Muscle layer of colon (tissue), 2 donors: Measurements from ENCODE around the gene CDKAL1.

ENCODE experiments used
- H3K27ac ChIP-seq: one replicate; pipeline ENCODE4 v1.7.0; 2013; ENCODE audit warnings: low read depth, mild to moderate bottlenecking, low read length, moderate library complexity
- H3K27me3 ChIP-seq, 2 donors: one replicate each; pipeline ENCODE4 v1.7.0; 2013; ENCODE audit warnings: low read length in 2 of 2, mild to moderate bottlenecking in 2 of 2; ENCODE audit not compliant: insufficient read depth in 2 of 2, control insufficient read depth in 1 of 2
- H3K36me3 ChIP-seq: one replicate; pipeline ENCODE4 v1.7.0; 2013; ENCODE audit warnings: mild to moderate bottlenecking, low read length; ENCODE audit not compliant: insufficient read depth
- H3K4me1 ChIP-seq: one replicate; pipeline ENCODE4 v1.7.0; 2013; ENCODE audit warnings: mild to moderate bottlenecking, low read length; ENCODE audit not compliant: insufficient read depth
- H3K4me3 ChIP-seq, 2 donors: one replicate each; pipeline ENCODE4 v1.7.0; 2013; ENCODE audit warnings: low read length in 2 of 2, low read depth in 1 of 2, mild to moderate bottlenecking in 1 of 2, moderate library complexity in 1 of 2
- H3K9ac ChIP-seq: one replicate; pipeline ENCODE4 v1.7.0; 2013; ENCODE audit warnings: low read length
- H3K9me3 ChIP-seq: one replicate; pipeline ENCODE4 v1.7.0; 2013; ENCODE audit warnings: mild to moderate bottlenecking, low read length
- donor health status: abdominal sarcoma.
- donor health status: Adenocarcinoma of cecum.

CDKAL1 gene

DNA sequence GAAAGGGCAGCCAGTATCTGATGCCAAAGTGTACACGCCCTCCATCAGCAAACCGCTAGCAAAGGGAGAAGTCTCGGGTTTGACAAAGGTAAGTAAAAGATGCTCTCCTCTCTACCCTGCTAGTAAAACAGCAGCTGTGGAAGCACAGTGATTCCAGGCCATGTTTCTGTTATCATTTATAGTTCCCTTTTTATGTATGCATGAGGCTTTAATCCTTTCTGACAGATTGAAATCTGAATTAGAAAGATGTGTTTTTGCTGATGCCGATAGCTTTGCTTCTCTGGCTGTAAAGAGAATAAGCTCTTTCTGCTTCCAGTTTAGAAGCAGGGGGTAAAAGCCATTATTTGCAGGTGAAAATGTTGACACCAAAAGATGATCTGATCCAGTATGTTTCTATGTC, 666.9 kb downstream of the CDKAL1 start:
- Histone ChIP-seq H3K9ac (no peak overlapping the region), H3K4me1 (peaks cover 3% of the 10 kb centered on the region), H3K27ac (no peak overlapping the region), H3K36me3 (no peaks in the 10 kb centered on the region), H3K27me3 (no peaks in the 10 kb centered on the region), H3K4me3 (no peak overlapping the region), H3K9me3 (no peaks in the 10 kb centered on the region)

DNA sequence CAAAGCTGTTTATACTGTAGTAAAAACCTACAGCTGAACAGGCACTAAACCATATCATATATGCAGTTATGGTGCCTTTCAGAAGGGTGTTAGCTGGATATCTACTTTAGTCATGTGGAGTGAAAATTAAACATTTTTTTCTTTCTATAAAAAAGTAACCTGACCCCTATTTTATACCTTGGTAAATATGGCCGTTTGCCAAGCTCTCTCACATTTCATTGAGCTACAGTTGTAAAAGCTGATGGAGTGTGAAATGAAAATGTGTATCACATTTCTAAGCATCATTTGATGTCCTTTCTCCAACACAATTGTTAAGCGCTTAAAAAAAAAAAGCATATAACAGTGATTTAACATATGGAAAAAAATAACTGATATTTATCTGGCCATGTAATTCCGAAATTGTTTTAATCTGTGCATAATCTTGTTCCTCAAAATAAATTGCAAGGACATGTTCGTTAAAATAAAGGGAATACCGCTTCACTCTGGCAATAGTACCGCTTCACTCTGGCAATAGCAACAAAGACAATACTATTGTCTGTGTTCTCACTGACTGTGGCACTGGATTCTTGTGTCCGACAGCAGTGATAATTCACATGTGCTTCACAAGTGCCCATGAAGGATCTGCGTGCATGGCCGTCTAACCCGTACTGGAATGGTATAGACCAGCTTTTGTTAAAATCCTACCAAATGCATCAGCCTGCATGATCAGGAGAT, 667.5 kb downstream of the CDKAL1 start:
- H3K4me1 ChIP-seq: no peaks in the 10 kb centered on the region
- no peaks in the 10 kb centered on the region for H3K36me3 ChIP-seq
- no peak overlapping the region for H3K9ac ChIP-seq
- no peaks in the 10 kb centered on the region for H3K9me3 ChIP-seq
- no peak overlapping the region for H3K27ac ChIP-seq
- no peaks in the 10 kb centered on the region for H3K27me3 ChIP-seq
- no peak overlapping the region for H3K4me3 ChIP-seq

DNA sequence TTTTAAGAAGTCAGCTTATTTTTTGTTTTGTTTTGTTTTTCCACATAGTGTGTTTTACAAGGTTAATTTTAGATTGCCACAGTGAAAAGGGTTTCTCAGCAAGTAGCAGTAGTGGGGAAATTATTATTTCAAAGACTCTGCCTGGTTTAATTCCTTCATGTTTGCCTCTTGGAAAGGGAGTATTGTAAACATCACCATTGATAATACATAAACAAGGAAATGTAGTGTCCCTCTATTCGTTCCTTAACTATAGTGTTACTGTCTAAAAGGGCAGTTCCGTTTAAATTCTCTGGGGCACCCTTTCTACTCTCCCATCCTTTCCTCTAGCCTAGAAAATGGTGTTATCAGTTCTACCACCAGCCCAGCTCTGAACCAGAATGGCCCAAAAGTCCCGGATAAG, 668.3 kb downstream of the CDKAL1 start:
- Histone ChIP-seq H3K27me3 (no peaks in the 10 kb centered on the region), H3K4me1 (no peaks in the 10 kb centered on the region), H3K36me3 (no peaks in the 10 kb centered on the region), H3K4me3 (no peak overlapping the region), H3K9ac (no peak overlapping the region), H3K9me3 (no peaks in the 10 kb centered on the region), H3K27ac (no peak overlapping the region)

DNA sequence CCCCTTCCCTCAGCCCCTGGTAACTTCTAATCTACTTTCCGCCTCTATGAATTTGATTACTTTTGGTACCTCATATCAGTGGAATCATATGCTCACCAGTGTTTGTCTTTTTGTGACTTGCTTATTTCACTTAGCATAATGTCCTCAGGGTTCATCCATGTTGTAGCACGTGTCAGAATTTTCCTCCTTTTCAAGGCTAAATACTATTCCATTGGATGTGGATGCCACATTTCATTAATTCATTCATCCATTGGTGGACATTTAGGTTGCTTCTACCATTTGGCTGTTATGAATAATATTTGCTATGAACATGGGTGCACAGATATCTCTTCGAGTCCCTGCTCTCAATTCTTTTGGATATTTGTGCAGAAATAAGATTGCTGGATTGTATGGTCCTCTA, 670.7 kb downstream of the CDKAL1 start:
- Histone ChIP-seq H3K36me3 (no peaks in the 10 kb centered on the region), H3K4me1 (no peaks in the 10 kb centered on the region), H3K9me3 (no peaks in the 10 kb centered on the region), H3K4me3 (no peak overlapping the region), H3K27ac (no peak overlapping the region), H3K9ac (no peak overlapping the region), H3K27me3 (no peaks in the 10 kb centered on the region)

DNA sequence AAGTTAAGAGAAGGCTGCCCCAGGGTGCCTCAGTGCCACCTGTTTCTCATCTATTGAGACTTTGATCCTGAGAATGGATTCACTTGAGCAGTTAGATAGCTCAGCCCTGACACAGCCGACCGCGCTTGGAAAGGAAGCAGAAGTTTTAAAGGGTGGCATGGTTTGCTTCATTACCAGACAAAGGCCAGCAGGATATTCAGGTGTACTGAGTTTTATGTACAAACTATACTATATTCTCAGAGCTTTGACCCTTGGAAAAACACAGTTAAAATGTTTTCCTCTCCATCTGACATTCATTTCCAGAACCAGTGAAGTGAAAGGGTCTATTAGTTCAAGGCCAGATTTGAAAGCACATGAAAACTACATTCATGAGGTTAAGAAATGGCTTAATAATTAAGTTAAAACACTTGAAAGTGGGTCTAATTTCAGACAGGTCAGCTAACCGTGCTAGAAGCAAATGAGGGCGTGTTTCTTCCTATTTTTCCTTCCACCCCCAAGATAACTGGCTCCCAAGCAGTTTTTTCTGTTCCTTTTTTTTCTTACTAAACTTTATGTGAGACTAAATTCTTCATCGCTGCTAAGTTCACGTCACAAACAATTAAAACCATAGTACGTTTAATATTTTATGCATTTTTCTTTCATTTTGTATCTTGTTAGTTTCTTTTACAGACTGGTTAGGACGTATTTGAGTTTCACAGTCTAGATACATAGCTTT, 674.0 kb downstream of the CDKAL1 start:
- no peaks in the 10 kb centered on the region for H3K9me3 ChIP-seq
- no peak overlapping the region for H3K27ac ChIP-seq
- H3K36me3 ChIP-seq: no peaks in the 10 kb centered on the region
- H3K9ac ChIP-seq: no peak overlapping the region
- no peaks in the 10 kb centered on the region for H3K27me3 ChIP-seq
- H3K4me3 ChIP-seq: no peak overlapping the region
- no peaks in the 10 kb centered on the region for H3K4me1 ChIP-seq

DNA sequence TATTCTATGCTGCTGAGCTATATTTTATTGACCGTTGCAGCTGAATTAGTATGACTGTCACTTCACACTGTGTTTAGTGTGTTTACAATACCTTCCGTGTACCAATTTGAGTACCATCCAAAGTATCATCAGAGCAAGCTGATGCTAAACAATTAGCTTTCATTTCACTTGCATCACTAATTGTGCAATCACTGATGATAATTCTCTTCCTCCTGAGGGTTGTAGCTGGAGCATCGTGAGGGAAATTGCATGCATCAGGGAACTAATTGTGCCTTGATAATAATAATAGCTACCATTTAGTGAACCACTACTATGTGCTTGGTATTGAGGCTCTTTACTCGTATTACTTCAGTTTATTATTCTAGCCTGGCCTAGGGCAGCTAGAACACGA, 674.5 kb downstream of the CDKAL1 start:
- H3K9me3 ChIP-seq: no peaks in the 10 kb centered on the region
- no peak overlapping the region for H3K4me3 ChIP-seq
- no peaks in the 10 kb centered on the region for H3K4me1 ChIP-seq
- H3K36me3 ChIP-seq: no peaks in the 10 kb centered on the region
- H3K27me3 ChIP-seq: no peaks in the 10 kb centered on the region
- H3K9ac ChIP-seq: no peak overlapping the region
- no peak overlapping the region for H3K27ac ChIP-seq

DNA sequence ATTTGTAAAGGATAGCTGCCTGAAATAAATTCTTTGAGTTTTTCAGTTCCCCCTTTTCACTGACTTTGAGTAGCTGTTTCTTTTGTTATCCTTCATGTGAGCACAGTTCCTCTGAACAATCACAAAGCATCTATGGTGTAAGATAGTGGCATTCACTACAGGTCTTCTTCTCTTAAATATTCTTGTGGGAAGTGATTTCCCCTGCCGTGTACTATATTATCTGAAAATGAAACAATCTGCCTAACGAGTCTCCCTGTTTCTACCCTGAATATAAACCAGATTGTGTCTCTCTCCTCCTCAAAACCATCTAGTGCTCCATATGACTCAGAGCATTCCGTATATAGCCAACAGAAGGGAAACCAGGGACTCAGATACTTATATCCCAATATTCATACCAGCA, 679.2 kb downstream of the CDKAL1 start:
- H3K27ac ChIP-seq: no peak overlapping the region
- H3K27me3 ChIP-seq: no peaks in the 10 kb centered on the region
- no peaks in the 10 kb centered on the region for H3K9me3 ChIP-seq
- H3K9ac ChIP-seq: no peak overlapping the region
- no peaks in the 10 kb centered on the region for H3K36me3 ChIP-seq
- no peaks in the 10 kb centered on the region for H3K4me1 ChIP-seq
- no peak overlapping the region for H3K4me3 ChIP-seq

DNA sequence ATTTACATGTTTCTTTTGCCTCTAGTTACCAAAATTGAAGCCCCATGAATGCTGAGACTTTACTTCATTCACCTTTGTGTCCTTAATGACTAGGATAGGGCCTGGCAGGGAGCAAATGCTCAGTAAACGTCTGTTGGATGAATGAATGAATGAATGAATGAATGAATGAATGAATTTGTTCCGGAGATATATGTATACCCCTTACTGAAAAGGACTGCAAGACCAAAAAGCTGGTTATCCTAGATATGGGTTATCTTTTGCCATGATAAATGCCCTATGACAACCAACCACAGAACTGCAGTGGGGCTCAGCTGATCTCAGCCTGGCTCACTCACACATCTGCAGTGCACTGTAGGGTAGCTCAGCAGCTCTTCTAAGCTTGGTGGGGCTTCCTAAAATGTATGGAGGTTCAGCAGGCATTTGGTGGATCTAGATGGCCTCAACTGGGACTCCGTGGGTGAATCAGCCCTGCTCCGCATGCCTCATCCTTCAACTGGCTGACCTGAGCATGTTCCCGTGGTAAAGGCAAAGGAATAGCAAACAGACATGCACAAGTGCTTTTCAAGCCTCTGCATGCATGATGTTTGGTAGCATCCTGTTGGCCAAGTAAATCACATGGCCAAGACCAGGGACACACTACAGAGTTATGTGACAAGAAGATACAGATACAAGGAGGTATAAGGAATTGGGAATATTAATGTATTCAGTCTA, 680.6 kb downstream of the CDKAL1 start:
- no peak overlapping the region for H3K9ac ChIP-seq
- no peaks in the 10 kb centered on the region for H3K27me3 ChIP-seq
- no peaks in the 10 kb centered on the region for H3K36me3 ChIP-seq
- H3K4me1 ChIP-seq: no peaks in the 10 kb centered on the region
- no peak overlapping the region for H3K4me3 ChIP-seq
- H3K27ac ChIP-seq: no peak overlapping the region
- no peaks in the 10 kb centered on the region for H3K9me3 ChIP-seq

DNA sequence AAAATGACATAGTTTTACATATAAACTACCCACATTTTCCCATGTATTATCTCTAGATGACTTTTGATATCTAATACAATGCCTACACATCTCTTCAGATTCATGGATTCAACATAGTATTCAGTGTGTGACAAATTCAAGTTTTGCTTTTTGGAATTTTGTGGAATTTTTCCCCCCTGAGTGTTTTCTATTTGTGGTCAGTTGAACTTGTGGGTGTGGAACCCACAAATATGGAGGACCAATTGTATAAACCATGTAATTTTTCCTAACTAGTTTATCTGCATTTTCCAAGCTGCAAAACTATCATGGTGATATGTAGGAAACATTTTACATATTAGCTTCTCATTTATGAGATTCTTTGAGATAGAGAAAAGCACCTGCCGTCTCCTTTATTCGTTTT, 685.0 kb downstream of the CDKAL1 start:
- Histone ChIP-seq H3K4me1 (no peaks in the 10 kb centered on the region), H3K27ac (no peak overlapping the region), H3K36me3 (no peaks in the 10 kb centered on the region), H3K4me3 (no peak overlapping the region), H3K9ac (no peak overlapping the region), H3K9me3 (no peaks in the 10 kb centered on the region), H3K27me3 (no peaks in the 10 kb centered on the region)

DNA sequence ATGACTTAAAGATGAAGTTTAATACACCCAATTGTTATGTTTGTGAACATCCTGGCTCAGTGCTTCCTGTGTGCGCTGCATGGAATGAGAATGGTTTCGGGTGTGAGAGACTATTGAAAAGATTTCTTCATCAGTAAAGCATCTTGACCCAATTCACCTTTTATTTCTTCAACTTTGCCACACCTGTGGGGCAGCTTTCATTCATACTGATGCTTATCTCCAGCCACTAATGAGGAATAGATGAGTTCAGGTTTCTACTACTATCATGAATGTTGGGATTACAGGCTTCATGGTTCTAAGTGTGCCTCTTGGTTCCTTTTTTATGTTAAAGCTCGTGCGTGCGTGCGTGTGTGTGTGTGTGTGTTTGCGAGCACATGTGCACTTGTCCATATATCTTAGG, 685.6 kb downstream of the CDKAL1 start:
- Histone ChIP-seq H3K27ac (no peak overlapping the region), H3K9ac (no peak overlapping the region), H3K27me3 (no peaks in the 10 kb centered on the region), H3K9me3 (no peaks in the 10 kb centered on the region), H3K36me3 (no peaks in the 10 kb centered on the region), H3K4me3 (no peak overlapping the region), H3K4me1 (no peaks in the 10 kb centered on the region)

DNA sequence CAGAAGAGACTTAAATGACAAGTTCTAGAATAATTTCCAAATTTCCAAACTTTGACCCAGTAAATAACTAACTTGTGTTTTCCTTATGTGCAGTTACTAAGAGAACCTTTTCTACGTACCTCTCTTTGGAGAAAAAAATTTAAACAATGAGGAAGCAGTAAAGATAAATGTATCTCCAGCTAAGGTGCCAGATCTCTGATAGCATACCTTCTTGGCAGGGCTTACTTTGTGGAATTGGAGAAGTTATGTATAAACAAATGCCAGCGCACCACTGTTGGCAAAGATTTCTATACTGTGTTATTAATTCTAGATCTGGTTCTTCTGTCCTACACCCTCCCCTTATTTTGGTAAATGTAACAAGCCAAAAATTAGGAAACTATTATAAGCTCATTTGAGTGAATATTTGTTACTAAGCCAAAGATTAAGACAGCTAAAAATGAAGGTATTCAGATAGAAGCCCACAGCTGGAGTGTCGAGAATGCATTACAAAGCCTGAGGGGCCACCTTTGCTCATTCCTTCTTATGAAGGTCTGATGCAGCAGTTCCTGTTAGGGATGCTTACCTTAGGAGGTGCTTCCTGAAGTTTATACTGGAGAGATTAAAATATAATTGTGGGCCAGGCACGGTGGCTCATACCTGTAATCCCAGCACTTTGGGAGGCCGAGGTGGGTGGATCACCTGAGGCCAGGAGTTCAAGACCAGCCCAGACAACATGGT, 686.2 kb downstream of the CDKAL1 start:
- H3K4me3 ChIP-seq: no peak overlapping the region
- no peaks in the 10 kb centered on the region for H3K9me3 ChIP-seq
- no peaks in the 10 kb centered on the region for H3K4me1 ChIP-seq
- H3K9ac ChIP-seq: no peak overlapping the region
- no peaks in the 10 kb centered on the region for H3K36me3 ChIP-seq
- H3K27ac ChIP-seq: no peak overlapping the region
- no peaks in the 10 kb centered on the region for H3K27me3 ChIP-seq
